ENCODE measurements around the gene PARP11.

The PARP11 gene

GRCh38 chr12:3913278-3913677 lies 40.1 kb upstream of the PARP11 start:
- POLR2A ChIA-PET (ENCODE audit: low non-redundant PET): no interaction called here
- TF ChIP-seq, protein P1, sequence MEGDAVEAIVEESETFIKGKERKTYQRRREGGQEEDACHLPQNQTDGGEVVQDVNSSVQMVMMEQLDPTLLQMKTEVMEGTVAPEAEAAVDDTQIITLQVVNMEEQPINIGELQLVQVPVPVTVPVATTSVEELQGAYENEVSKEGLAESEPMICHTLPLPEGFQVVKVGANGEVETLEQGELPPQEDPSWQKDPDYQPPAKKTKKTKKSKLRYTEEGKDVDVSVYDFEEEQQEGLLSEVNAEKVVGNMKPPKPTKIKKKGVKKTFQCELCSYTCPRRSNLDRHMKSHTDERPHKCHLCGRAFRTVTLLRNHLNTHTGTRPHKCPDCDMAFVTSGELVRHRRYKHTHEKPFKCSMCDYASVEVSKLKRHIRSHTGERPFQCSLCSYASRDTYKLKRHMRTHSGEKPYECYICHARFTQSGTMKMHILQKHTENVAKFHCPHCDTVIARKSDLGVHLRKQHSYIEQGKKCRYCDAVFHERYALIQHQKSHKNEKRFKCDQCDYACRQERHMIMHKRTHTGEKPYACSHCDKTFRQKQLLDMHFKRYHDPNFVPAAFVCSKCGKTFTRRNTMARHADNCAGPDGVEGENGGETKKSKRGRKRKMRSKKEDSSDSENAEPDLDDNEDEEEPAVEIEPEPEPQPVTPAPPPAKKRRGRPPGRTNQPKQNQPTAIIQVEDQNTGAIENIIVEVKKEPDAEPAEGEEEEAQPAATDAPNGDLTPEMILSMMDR (conservative IDR thresholded peaks at IDR 0.05; ENCODE audit: low read depth): no peak

DNA sequence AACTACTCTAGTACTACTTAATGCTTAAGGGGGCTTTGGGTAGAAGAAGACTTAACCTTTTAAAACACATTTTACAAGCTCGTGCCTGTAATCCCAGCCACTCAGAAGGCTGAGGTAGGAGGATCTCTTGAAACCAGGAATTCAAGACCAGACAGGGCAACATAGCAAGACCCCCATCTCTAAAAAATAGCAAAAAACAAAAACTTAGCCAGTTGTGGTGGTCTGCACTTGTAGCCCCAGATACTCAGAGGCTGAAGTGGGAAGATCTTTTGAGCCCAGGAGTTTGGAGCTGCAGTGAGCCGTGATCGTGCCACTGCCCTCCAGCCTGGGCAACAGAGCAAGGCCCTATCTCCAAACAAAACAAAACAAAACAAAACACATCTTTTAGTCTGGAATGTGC lies 39.7 kb upstream of the PARP11 start:
- no peak for DNase-seq (ENCODE audit: low spot score)
- TF ChIP-seq, protein P1 (conservative IDR thresholded peaks at IDR 0.05; ENCODE audit: low read depth): no peak
- H3K27ac ChIP-seq: no peak overlapping the region
- ChIA-PET CTCF (interaction anchor here (0.6 kb wide), 1 partner anchor 833 kb away, joined by 3 read pairs; no protein-coding TSS in a partner anchor), POLR2A (ENCODE audit: low non-redundant PET) (no interaction called here)

More at GRCh38 chr12:3913278-3913677, 40.1 kb upstream of the PARP11 start:
- CTCF ChIA-PET: interaction anchor here (0.6 kb wide), 1 partner anchor 833 kb away, joined by 3 read pairs; no protein-coding TSS in a partner anchor
- no peak overlapping the region for H3K27ac ChIP-seq
- DNase-seq (ENCODE audit: low spot score): no peak

DNA sequence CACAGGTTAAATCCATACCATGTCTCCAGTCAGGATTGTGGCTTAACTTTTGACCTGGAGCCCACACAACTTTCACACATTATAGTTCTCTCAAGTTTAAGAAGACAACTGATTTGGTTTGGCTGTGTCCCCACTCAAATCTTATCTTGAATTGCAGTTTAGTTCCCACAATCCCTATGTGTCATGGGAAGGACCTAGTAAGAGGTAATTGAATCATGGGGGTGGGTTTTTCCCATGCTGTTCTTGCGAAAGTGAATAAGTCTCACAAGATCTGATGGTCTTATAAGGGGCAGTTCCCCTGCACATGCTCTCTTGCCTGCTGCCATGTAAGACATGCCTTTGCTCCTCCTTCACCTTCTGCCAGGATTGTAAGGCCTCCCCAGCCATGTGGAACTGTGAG lies 38.2 kb upstream of the PARP11 start:
- ChIA-PET POLR2A (ENCODE audit: low non-redundant PET) (no interaction called here), CTCF (no interaction called here)
- DNase-seq (ENCODE audit: low spot score): no peak
- H3K27ac ChIP-seq: no peak overlapping the region
- TF ChIP-seq, protein P1 (conservative IDR thresholded peaks at IDR 0.05; ENCODE audit: low read depth): no peak

DNA sequence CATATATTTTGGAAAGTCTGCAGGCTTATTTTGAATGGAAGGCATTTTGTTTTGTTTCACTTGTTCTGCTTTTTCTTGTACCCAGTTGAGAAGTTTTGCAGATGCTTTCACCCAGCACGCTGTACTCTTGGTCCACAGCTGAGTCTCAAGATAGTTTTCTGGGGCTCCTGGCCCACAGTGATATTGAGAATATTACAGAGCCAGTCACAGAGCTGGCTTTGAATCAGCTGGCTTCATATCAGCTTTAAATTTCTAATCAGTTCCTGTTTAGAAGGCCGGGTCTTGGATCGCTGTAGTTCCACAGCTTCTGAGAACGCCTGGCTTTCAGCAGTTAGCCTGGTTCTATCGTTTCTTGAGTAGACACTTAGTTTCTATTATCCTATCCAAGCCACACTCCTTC lies 32.5 kb upstream of the PARP11 start:
- TF ChIP-seq, protein P1 (conservative IDR thresholded peaks at IDR 0.05; ENCODE audit: low read depth): no peak
- no peak for DNase-seq (ENCODE audit: low spot score)
- CTCF ChIA-PET: no interaction called here
- no peak overlapping the region for H3K27ac ChIP-seq
- POLR2A ChIA-PET (ENCODE audit: low non-redundant PET): no interaction called here

GRCh38 chr12:3904999-3905398 lies 31.8 kb upstream of the PARP11 start:
- no peak overlapping the region for H3K27ac ChIP-seq
- TF ChIP-seq, protein P1 (conservative IDR thresholded peaks at IDR 0.05; ENCODE audit: low read depth): no peak
- ChIA-PET POLR2A (ENCODE audit: low non-redundant PET) (no interaction called here), CTCF (no interaction called here)
- DNase-seq (ENCODE audit: low spot score): no peak

DNA sequence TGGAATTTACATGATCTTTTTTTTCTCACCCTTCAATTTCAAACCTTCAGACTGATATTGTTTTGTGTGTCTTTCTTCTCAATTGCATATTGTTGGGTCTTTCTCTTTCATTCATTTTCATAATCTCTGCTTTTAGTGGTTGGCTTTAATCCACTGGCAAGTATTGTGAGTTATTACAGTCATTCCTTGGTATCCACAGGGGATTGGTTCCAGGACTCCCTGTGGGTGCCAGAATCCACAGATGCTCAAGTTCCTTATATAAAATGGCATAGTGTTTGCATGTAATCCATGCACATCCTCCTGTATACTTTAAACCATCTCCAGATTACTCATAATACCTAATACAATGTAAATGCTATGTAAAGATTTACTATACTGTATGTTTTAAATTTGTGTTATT lies 29.7 kb upstream of the PARP11 start:
- ChIA-PET CTCF (no interaction called here), POLR2A (ENCODE audit: low non-redundant PET) (no interaction called here)
- TF ChIP-seq, protein P1 (conservative IDR thresholded peaks at IDR 0.05; ENCODE audit: low read depth): no peak
- no peak for DNase-seq (ENCODE audit: low spot score)
- H3K27ac ChIP-seq: no peak overlapping the region

DNA sequence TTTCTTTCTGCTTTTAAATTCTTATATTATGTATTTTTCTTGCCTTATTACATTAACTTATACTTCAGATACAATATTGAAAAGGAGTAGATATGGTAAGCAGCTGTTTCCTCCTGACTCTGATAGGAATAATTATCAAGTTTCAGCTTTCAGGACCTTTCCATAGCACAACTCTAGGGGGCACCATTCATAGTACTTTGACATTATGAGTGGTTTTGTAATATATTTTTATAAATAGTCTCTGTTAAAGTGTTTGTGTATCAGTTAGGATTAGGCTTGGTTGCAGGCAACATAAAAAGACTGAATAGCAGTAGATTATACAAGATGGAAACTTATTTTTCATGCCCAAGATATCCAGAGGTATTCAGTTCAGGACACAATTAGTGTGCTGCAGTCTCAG lies 27.9 kb upstream of the PARP11 start:
- CTCF ChIA-PET: interaction anchor here (1.0 kb wide), 1 partner anchor 16 kb away, joined by 4 read pairs; no protein-coding TSS in a partner anchor
- POLR2A ChIA-PET (ENCODE audit: low non-redundant PET): no interaction called here
- TF ChIP-seq, protein P1 (conservative IDR thresholded peaks at IDR 0.05; ENCODE audit: low read depth): no peak
- no peak overlapping the region for H3K27ac ChIP-seq
- DNase-seq (ENCODE audit: low spot score): no peak
